Small intestine (tissue), 7 donors: ENCODE data around the gene CYSLTR1. TPM values are rescaled to one million over a fixed set of nuclear protein-coding genes. Genes with fewer than 3 reads are reported as not detected.
"Not testable (repeated sequence)": the region's sequence is repeated elsewhere in the genome, so short reads cannot be mapped to it uniquely, and the experiment has no call there.

Source experiments
- DNase-seq, 2 donors: peaks; one replicate each; pipeline versions ENCODE4 v3.0.0 to v3.0.0-alpha.2; 2013
- FAIRE-seq: peaks from 2 replicates; lab custom pipeline; 2012; peaks lifted over from hg19 to GRCh38; lab: Jason Lieb, UNC
- H3K27ac ChIP-seq, 3 donors: one replicate each; pipeline ENCODE4 v1.5.1; 2013; ENCODE audit warnings: low read length in 2 of 3, mild to moderate bottlenecking in 2 of 3, control low read depth in 1 of 3, inconsistent platforms in 1 of 3, low read depth in 1 of 3, moderate library complexity in 1 of 3
- H3K27me3 ChIP-seq, 3 donors: one replicate each; pipeline ENCODE4 v1.6.1; 2013; ENCODE audit warnings: low read length in 3 of 3, inconsistent platforms in 1 of 3; ENCODE audit not compliant: control insufficient read depth in 3 of 3, insufficient read depth in 3 of 3
- H3K36me3 ChIP-seq, 3 donors: one replicate each; pipeline ENCODE4 v1.6.1; 2013; ENCODE audit warnings: low read length in 3 of 3, inconsistent platforms in 1 of 3, low read depth in 1 of 3, mild to moderate bottlenecking in 1 of 3, moderate library complexity in 1 of 3; ENCODE audit not compliant: control insufficient read depth in 3 of 3, insufficient read depth in 2 of 3
- H3K4me1 ChIP-seq, 3 donors: one replicate each; pipeline ENCODE4 v1.6.1; 2013; ENCODE audit warnings: low read length in 2 of 3, inconsistent platforms in 1 of 3, low read depth in 1 of 3, mild to moderate bottlenecking in 1 of 3, moderate library complexity in 1 of 3; ENCODE audit not compliant: control insufficient read depth in 3 of 3, insufficient read depth in 2 of 3
- H3K4me3 ChIP-seq, 3 donors: one replicate each; pipeline ENCODE4 v1.5.1; 2013; ENCODE audit warnings: low read length in 3 of 3, control low read depth in 1 of 3, inconsistent platforms in 1 of 3, low read depth in 1 of 3, mild to moderate bottlenecking in 1 of 3, moderate library complexity in 1 of 3
- H3K9me3 ChIP-seq, 2 donors: one replicate each; pipeline ENCODE4 v1.6.1; 2013; ENCODE audit warnings: low read depth in 1 of 2, low read length in 1 of 2; ENCODE audit not compliant: control insufficient read depth in 2 of 2, insufficient read depth in 1 of 2
- WGBS, 3 donors: extraction: QIAGEN DNeasy Blood & Tissue Kit; methylation state at CpG; one replicate each; pipeline ENCODE4 v1.1.7; 2013; 5-methylcytosine and 5-hydroxymethylcytosine counted together
- polyA plus RNA-seq, 4 donors: library from polyadenylated mRNA; stranded (reverse) in 3 of 4; unstranded in 1 of 4; fragments of 200-250 nt in 3 of 4; fragments of 120-200 nt in 1 of 4; gene quantifications; one replicate each; pipeline versions ENCODE4 v1.2.1 to v1.2.3, GENCODE V29; 2013
- donor health status: healthy with polysubstance abuse.
- donor health status: control.
- donor health status: control.
- donor health status: Bipolar disorder and iron deficiency.
- donor health status: healthy.

The CYSLTR1 gene
- polyA plus RNA-seq, 4 donors: 0.79 to 1.9 (median 1.1) TPM; not detected in 1

DNA sequence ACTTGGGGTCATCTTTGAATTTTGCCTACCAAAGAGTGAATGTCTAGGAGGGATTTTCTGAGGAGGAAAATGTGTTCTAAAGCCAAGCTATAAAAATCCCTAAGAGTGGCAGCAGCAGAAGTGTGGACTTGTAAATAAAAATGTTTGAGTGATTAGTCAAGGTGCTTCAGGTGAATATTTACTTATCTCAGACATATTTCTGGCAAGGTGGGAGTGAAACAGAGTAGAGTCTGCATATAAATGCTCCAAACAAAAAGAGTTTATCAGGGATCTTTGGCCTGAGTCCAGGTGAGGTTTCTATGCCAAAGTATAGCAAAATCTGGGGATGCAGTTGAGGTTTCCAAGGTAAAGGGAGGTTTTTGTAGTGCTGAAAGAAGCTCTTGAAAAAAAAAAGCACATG, 19.7 kb downstream of the CYSLTR1 start:
- H3K27me3 ChIP-seq: no peaks in the 10 kb centered on the region

DNA sequence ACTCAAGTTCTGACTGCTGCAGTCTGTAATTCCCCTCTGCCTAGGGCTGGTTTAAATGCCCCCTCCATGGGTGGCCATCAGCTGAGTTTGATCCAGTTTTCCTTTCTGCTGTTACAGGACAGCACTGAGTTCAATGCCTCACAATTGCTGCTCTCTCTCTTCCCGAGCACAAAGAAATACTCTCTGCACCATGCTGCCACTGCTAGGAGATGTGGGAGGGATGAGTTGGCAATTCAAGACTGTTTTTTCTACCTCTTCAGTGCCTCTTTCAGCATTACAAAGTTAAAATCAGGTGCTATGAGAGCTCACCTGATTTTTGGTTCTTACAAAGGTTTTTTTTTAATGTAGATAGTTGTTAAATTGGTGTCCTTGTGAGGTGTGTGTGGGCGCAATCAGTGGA, 24.3 kb downstream of the CYSLTR1 start:
- WGBS, 3 donors: 73 to 92% (median 85%) methylated on average over 2 of the region's 2 CpGs

More for the DNA sequence above, 19.7 kb downstream of the CYSLTR1 start:
- FAIRE-seq (no peak), DNase-seq (no peak)
- Histone ChIP-seq H3K4me1 (no peaks in the 10 kb centered on the region), H3K4me3 (no peak overlapping the region), H3K27ac (no peak overlapping the region), H3K36me3 (no peaks in the 10 kb centered on the region), H3K9me3 (peaks cover 0 to 2% of the 10 kb centered on the region in 2 donors)

DNA sequence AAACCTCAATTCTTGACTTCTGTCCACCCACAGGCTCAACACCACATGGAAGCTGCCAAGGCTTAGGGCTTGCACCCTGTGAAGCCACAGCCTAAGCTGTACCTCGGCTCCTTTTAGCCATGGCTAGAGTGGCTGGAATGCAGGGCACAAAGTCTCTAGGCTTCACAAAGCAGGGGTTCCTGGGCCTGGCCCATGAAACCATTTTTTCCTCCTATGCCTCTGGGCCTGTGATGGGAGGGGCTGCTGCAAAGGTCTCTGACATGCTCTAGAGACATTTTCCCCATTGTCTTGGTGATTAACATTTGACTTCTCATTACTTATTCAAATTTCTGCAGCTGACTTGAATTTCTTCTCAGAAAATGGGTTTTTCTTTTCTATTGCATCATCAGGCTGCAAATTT, 26.5 kb downstream of the CYSLTR1 start:
- peaks cover 0 to 11% of the 10 kb centered on the region in 2 donors for H3K9me3 ChIP-seq
- not testable (repeated sequence) for H3K36me3 ChIP-seq, H3K4me3 ChIP-seq, DNase-seq, FAIRE-seq, H3K27me3 ChIP-seq, H3K4me1 ChIP-seq, H3K27ac ChIP-seq
- WGBS, 3 donors: 74 to 82% (median 75%) methylated on average over 1 of the region's 1 CpG

More for the DNA sequence above, 24.3 kb downstream of the CYSLTR1 start:
- FAIRE-seq (no peak), DNase-seq (no peak)
- no peak overlapping the region for H3K4me3 ChIP-seq
- no peaks in the 10 kb centered on the region for H3K4me1 ChIP-seq
- H3K36me3 ChIP-seq: no peaks in the 10 kb centered on the region
- no peak overlapping the region for H3K27ac ChIP-seq
- H3K27me3 ChIP-seq: no peaks in the 10 kb centered on the region
- H3K9me3 ChIP-seq: peaks cover 0 to 11% of the 10 kb centered on the region in 2 donors

DNA sequence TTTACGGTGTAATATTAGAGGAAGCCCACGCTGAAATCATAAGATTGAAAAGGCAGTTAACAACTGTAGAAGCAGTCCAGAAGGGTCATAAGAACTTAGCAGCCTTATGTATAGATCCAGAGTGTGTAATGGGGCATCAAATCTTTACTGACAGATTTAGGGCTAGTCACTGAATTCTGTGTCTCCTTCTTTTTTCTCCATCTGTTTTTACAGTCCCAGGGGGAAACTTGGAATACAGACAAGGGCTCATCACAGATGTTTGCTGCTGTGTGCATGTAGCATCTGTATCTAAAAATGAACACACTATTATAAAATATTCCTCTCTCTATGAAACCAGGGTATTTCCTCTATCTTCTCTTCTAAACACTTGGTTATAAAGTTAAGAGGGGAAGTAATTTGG, 43.9 kb downstream of the CYSLTR1 start:
- Histone ChIP-seq H3K9me3 (no peaks in the 10 kb centered on the region), H3K4me3 (no peak overlapping the region), H3K36me3 (no peaks in the 10 kb centered on the region), H3K27ac (no peak overlapping the region), H3K4me1 (no peaks in the 10 kb centered on the region), H3K27me3 (no peaks in the 10 kb centered on the region)
- DNase-seq: no peak
- no peak for FAIRE-seq
- 65 to 74% (median 66%) methylated on average over 2 of the region's 2 CpGs for WGBS, 3 donors

DNA sequence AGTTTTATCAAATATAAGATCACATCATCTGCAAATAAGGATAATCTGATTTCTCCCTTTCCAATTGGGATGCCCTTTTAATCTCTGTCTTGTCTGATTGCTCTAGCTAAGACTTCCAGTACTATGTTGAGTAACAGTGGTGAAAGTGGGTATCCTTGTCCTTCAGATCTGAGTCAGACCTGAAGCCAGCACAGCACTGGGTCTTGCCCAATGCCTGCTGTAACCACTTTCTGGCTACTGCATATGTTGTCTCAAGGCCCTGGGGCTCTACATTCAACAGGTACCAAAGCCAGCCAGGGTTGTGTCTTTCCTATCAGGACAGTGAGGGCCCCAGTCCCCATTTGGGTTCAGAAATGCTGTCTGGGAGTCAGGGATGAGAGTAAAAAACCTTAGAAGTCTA, 90.3 kb downstream of the CYSLTR1 start:
- DNase-seq (no peak), FAIRE-seq (no peak)
- H3K4me3 ChIP-seq: no peak overlapping the region
- peaks cover 0 to 2% of the 10 kb centered on the region in 2 donors for H3K9me3 ChIP-seq
- H3K27ac ChIP-seq: no peak overlapping the region
- no peaks in the 10 kb centered on the region for H3K36me3 ChIP-seq
- no peaks in the 10 kb centered on the region for H3K4me1 ChIP-seq
- H3K27me3 ChIP-seq: no peaks in the 10 kb centered on the region

DNA sequence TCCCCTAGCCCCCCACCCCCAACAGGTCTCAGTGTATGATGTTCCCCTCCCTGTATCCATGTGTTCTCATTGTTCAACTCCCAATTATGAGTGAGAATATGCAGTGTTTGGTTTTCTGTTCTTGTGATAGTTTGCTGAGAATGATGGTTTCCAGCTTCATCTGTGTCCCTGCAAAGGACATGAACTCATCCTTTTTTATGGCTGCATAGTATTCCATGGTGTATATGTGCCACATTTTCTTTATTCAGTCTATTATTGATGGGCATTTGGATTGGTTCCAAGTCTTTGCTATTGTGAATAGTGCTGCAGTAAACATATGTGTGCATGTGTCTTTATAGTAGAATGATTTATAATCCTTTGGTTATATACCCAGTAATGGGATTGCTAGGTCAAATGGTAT, 101.4 kb downstream of the CYSLTR1 start:
- not testable (repeated sequence) for H3K27me3 ChIP-seq, FAIRE-seq, H3K9me3 ChIP-seq, H3K4me1 ChIP-seq, DNase-seq, H3K4me3 ChIP-seq, H3K27ac ChIP-seq, H3K36me3 ChIP-seq

Other genes starting within 250 kb of the CYSLTR1 start
- 100 to 1,000 TPM; 185 to 288 (median 207) TPM for gene PGK1, start 223.4 kb downstream of the CYSLTR1 start, polyA plus RNA-seq
- 10 to 100 TPM in 1 of 4 donors, 1 to 10 TPM in 3; 1.6 to 19.2 (median 6.7) TPM for gene TAF9B, start 188.0 kb downstream of the CYSLTR1 start, polyA plus RNA-seq